Measurements from ENCODE around the gene MRPS9.

DNA sequence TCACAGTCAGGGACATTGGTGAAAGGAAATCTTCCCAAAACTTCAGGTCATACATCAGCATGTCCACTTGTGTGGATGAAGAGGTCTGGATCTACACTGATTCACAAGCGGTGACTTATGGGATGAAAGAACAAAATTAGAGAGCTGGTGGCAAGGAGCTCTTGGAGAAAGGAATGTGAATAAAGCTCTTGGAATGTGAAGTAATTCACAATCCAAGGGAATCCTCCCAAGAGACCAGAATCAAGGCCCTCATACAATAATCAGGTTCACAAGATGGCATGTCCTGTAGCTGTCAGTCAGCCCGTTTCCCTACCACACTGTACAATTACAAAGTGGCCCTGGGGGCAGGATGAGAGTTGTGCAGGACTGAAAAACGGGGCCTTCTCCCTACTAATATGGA, 96.2 kb downstream of the MRPS9 start:
- no peak for TF ChIP-seq POLR2A (IDR thresholded peaks at IDR 0.05)
- TF ChIP-seq CTCF (IDR thresholded peaks at IDR 0.05) = no peak
